HEK293T (cell line): Measurements from ENCODE around the gene POLR2B.

Experiments
- CTBP1 ChIP-seq: fragments of 450-650 bp; IDR thresholded peaks from 2 replicates; pipeline ENCODE4 v1.6.1; 2016; ENCODE audit warnings: borderline replicate concordance
- FOXA1 ChIP-seq: fragments of 450-650 bp; IDR thresholded peaks from 2 replicates; pipeline ENCODE4 v1.6.1; 2016; ENCODE audit warnings: mild to moderate bottlenecking
- FOXK2 ChIP-seq: fragments of 450-650 bp; IDR thresholded peaks from 2 replicates; pipeline ENCODE4 v1.6.1; 2016; ENCODE audit warnings: mild to moderate bottlenecking
- FOXM1 ChIP-seq: fragments of 450-650 bp; IDR thresholded peaks from 2 replicates; pipeline ENCODE4 v1.6.1; 2017; ENCODE audit warnings: mild to moderate bottlenecking, borderline replicate concordance
- HDGF ChIP-seq: fragments of 450-650 bp; IDR thresholded peaks from 2 replicates; pipeline ENCODE4 v1.6.1; 2017; ENCODE audit warnings: antibody characterized with exemption, borderline replicate concordance
- NFRKB ChIP-seq: fragments of 450-650 bp; IDR thresholded peaks from 2 replicates; pipeline ENCODE4 v1.6.1; 2016; ENCODE audit warnings: mild to moderate bottlenecking, moderate library complexity
- SP1 ChIP-seq: fragments of 450-650 bp; IDR thresholded peaks from 2 replicates; pipeline ENCODE4 v1.6.1; 2017
- SUZ12 ChIP-seq: fragments of 450-650 bp; IDR thresholded peaks from 2 replicates; pipeline ENCODE4 v1.6.1; 2016; ENCODE audit warnings: mild to moderate bottlenecking
- TF ChIP-seq, protein P1 (sequence below): fragments of 450-650 bp; IDR thresholded peaks from 2 replicates; pipeline ENCODE4 v1.6.1; 2016

- TF ChIP-seq, protein P1, sequence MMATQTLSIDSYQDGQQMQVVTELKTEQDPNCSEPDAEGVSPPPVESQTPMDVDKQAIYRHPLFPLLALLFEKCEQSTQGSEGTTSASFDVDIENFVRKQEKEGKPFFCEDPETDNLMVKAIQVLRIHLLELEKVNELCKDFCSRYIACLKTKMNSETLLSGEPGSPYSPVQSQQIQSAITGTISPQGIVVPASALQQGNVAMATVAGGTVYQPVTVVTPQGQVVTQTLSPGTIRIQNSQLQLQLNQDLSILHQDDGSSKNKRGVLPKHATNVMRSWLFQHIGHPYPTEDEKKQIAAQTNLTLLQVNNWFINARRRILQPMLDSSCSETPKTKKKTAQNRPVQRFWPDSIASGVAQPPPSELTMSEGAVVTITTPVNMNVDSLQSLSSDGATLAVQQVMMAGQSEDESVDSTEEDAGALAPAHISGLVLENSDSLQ = no peak
- TF ChIP-seq FOXK2 (no peak), NFRKB (no peak), FOXM1 (no peak), SUZ12 (no peak), CTBP1 (no peak), FOXA1 (no peak), SP1 (no peak), HDGF (no peak)
These were observed 94.9 kb downstream of the POLR2B start for GRCh38 chr4:57073559-57073958.
